NOMO-1 treated with DMSO at 0.1 percent for 48 hours (cell line): ENCODE results near the gene RABL3.
"Not testable (repeated sequence)": the region's sequence is repeated elsewhere in the genome, so short reads cannot be mapped to it uniquely, and the experiment has no call there.

ENCODE experiments used
- DNase-seq: peaks from one replicate; lab custom pipeline; 2025; ENCODE audit not compliant: unreplicated experiment; lab: John Stamatoyannopoulos, UW

The RABL3 gene

DNA sequence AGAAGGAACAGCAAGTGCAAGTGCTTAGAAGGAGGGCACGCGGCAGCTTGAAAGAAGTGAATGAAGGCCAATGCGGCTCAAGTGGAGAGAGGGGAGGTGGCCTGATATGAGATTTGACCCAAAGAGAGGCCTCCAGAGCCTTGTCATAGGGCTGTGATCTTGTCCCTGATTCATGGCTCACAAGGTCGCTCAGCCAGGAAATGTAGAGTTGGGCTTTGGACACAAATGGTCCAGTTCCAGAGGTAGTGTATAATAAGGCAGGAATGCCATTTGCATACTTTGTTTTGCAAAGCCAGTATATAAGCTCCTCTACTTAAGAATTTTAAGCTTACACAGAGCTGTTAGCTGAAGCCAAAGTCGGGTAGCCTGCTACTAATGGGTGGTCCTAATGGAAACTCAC, 94.0 kb downstream of the RABL3 start:
- DNase-seq: no peak

DNA sequence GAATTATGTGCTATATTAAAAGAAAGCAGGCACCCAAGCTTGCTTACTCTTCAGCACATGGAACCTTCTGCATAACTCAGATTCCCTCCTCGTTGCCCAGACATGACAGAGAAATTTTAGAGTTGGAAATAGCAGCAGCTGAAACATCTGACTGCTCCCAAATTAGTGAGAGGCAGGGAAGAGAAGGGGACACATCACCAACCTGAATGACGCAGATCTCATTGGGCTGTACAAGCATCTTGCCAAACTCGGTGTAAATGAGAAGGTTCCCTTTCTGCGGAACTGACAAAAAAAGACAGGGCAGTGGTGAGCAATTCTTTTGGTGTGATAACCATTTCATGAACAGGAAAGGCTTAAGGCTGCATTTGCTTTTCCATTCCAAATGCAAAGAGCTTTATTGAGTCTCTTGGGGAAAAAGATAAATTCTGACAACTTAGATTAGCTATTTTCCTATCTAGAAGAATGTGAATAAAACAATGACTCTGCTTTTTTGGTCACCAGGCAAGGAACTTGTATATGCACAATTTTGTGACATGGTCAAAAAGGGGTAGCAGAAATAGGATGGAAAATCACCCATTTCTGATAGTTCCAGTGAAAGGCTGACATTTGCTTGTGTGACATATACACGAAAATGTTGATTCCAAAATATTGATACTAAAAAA, 95.4 kb downstream of the RABL3 start:
- DNase-seq: no peak

DNA sequence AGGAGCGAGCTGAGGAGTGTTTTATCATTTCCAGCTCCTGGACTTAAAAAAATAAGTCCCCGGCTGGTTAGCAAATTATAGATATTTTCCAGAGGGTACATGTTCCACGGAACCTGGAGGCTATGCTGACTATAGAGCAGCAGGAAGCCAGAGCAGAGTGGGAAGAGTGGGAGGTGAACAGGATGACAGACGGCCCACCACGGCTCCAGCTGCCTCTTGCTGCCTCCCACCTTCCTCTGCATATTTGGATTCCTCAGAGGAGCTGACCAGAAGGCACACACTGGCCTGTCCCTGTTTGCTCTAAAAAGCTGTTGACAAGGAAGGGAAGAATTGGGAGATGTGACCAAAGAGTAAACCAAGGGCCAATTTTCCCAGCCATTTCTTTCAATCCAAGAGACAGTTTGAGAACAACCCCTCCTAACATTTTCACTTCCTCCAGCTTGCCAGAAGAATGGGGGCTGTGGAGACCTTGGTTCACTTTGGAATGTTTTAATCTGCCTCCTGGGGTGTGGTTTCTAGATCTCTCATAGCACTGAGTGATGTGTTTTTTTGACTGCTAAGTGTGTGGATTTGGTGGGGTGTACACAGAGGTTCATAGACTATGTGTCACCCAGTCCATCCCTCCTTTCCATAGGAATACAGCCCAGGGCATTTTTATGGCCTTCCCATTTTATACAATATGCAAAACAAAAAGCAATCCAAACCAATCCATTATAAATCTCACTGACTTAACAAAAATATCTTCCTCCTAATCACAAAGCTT, 97.1 kb downstream of the RABL3 start:
- no peak for DNase-seq

DNA sequence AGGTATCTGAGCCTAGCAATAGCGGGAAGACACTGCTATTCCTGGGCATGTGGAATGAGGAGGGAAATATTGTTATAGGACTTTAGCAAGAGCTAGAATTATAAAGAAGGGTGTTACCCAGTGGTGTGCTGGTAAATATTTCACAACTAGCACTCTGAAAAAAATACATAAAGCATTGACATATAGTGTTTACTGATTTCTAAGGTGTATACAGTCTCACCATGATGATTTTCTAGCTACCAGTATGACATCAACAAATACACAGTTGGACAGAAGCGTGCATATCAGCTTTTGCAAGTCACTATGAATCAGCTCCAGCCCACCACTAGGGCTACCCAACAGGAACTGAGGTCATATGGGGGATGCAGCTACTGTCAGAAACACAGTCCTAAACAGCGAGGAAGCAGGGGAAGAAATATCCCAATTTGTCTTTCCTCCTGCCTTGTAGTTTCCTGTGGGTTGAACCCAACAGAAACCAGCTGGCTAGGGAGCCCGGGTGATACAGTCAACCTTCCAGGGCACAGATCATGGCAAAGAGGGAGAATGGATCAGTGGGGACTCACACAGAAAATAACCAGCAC, 99.9 kb downstream of the RABL3 start:
- peak; percentile 79 for DNase-seq

DNA sequence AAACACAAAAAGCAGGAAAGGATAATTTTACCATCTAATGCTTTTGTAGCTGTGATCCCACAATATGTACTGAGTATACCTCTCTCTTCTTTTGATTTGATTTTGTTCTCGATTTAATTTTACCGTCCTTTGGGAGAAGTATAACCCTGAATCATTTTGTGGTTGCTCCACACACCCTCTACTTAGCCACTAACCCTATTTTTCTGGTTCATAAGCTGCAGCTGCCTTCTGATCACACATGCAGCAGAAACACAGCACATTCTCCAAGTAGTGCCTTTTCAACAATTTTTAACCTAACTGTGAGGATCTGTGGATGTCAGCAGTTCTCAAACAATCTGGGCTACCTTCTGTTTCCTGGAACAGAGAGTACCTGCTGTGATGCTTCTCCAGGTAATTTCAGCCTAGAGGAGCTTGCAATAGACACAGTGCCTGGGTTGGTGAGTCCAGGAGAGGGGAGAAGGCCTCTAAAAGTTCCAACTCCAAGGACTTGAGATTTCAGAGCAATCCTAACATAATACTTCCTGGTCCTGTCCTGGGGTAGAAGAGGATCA, 100.5 kb downstream of the RABL3 start:
- no peak for DNase-seq

DNA sequence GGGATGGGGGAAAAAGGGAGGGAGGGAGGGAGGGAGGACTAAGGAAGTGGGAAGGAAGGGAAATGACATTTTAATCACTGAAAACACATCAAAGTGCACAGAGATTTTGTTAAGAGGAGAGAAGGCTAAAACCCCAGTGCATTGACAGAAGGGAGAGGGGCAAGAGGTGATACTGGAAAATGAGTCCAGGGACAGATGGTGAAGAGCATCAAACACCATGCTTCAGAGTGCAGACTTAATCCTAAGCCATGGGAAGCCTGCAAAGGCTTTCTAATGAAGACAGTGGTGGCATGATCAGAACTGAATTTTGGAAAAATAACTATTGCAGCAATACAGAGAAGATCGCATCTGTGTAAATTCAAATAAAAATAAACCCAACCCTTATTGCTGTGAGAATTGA, 102.1 kb downstream of the RABL3 start:
- no peak for DNase-seq

DNA sequence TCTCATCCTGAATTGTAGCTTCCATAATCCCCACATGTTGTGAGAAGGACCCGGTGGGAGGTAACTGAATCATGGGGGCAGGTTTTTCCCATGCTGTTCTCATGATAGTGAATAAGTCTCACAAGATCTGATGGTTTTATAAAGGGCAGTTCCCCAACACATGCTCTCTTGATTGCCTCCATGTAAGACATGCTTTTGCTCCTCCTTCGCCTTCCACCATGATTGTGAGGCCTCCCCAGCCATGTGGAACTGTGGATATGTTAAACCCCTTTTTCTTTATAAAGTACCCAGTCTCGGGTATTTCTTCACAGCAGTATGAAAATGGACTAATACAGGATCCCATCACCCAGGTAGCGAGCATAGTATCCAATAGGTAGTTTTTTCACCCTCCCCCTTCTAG, 103.5 kb downstream of the RABL3 start:
- not testable (repeated sequence) for DNase-seq

DNA sequence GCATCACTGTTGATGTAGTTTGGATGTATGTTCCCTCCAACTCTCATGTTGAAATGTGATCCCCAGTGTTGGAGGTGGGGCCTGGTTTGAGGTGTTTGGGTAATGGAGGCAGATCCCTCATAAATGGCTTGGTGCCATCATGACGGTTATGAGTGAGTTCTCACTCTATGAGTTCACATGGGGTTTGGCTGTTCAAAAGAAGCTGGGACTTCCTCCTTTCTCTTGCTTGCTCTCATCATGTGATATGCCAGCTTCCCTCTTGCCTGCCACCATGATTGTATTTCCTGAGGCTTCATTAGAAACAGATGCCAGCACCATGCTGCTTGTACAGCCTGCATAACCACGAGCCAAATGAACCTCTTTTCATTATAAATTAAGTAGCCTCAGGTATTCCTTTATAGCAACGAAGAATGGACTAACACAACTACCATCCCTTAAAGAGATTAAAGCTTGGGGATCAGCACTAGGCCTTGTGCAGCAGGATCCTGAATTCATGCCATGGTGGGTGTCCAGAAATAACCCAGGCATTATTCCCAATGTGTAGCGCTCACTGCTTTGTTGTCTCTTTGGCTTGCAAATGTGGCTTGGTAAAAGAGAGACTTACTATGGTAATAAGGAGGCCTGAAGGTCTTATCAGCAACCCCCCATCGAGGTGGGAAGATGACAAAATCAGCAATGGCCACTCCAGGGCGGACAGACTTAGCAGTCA, 104.3 kb downstream of the RABL3 start:
- DNase-seq: no peak

DNA sequence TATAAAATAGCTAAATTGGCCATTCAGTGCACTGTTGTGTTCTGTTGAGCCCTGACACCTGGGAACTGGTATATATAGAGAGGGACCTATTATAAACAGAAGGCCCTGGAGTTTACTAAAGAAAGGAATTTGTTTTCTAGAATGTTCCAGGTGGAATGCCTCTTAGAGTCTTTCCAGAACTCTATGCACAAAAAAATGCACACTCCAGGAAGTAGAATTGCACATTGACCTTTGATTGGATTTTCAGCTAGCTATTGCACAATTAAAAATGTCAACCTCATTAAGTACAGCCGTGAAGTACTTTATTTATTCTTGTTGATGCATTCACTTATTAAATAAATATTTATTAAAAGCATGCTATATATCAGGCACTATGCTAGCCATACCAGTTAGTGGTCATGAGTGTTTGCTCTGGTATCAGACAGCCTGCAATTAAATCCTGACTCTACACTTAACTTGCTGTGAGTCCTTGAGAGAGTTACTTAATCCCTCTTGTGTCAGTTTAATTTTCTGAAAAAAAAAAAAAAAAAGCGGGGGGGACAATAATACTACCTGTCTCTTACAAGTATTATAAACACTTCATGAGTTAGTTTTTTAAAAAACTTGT, 105.4 kb downstream of the RABL3 start:
- DNase-seq: no peak
